ENCODE results near the gene PHYHD1.

PHYHD1 gene

DNA sequence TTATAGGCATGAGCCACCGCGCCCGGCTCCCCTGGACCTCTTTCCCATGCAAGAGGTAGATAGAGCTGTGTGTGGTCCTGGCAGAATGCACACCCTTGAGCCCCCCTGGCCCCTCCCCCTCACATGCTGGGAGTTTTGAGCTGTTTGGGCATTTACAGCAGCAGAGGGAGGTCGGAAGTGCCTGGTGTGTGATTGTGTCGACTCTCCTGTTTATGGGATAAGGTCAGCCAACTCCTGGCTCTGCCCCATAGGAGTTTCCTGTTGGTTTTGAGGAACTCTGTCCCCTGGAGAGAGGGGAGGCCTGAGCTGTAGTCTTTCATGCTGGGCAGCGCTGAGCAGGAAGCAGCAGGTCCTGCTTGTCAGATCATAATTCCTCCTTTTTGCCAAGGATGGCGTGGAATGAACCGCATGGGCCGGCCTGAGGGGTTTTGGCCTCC, 32.9 kb upstream of the PHYHD1 start:
- Histone ChIP-seq H3K9me3 (ENCODE audit: control insufficient read depth, low read length) (no peaks in the 10 kb centered on the region), H3K4me1 (ENCODE audit: control insufficient read depth, insufficient read depth, low read length) (peaks cover 9% of the 10 kb centered on the region), H3K27ac (ENCODE audit: insufficient read depth, low read depth, low read length, poor library complexity, severe bottlenecking) (no peak overlapping the region), H3K4me3 (ENCODE audit: insufficient read depth, low read depth, low read length) (no peak overlapping the region), H3K36me3 (ENCODE audit: control insufficient read depth, insufficient read depth, low read length) (peaks cover 23% of the 10 kb centered on the region), H3K27me3 (ENCODE audit: control insufficient read depth, insufficient read depth, low read length, poor library complexity, severe bottlenecking) (no peaks in the 10 kb centered on the region)
- 21 to 24% methylated on average over 9 of the region's 9 CpGs for WGBS, 2 experiments

DNA sequence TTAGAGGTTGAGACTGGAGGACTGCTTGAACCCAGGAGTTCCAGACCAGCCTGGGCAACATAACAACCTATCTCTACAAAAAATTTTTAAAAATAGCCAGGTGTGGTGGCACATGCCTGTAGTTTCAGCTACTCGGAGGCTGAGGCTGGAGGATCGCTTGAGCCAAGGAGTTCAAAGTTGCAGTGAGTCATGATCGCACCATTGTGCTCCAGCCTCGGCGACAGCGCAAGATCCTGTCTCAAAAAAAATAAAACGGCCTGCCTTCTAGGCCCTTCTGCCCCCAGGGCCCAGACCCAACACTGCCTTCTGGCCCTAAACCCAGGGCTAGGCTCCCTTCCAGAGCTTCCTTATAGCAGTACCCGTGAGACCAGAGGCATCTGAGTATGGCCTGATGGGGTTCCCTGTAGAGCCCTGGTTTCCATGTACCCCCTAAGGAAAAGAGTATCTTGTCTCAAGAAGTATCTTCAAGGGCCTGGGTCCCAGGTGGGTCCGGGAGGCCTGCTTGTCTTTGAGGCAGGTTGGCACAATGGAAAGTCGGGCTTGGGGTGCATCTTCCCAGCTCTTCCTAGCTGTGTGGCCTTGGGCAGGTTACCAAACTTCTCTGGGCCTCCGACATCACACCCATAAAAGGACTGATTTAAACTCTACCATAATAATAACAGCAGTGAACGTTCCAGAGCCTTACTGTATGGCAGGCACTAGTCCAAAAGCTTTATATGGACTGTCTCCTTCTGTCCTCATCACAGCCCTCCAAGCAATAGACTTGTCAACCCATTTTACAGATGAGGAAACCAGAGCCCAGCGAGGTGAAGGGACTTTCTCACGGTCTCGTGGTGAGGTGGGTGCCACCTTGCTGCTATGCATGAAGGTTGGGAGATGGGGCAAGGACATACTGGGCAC, 29.2 kb upstream of the PHYHD1 start:
- no peaks in the 10 kb centered on the region for H3K9me3 ChIP-seq (ENCODE audit: control insufficient read depth, low read length)
- peaks cover 8% of the 10 kb centered on the region for H3K4me1 ChIP-seq (ENCODE audit: control insufficient read depth, insufficient read depth, low read length)
- H3K27ac ChIP-seq (ENCODE audit: insufficient read depth, low read depth, low read length, poor library complexity, severe bottlenecking): no peak overlapping the region
- no peak overlapping the region for H3K4me3 ChIP-seq (ENCODE audit: insufficient read depth, low read depth, low read length)
- H3K36me3 ChIP-seq (ENCODE audit: control insufficient read depth, insufficient read depth, low read length): peaks cover 18% of the 10 kb centered on the region
- H3K27me3 ChIP-seq (ENCODE audit: control insufficient read depth, insufficient read depth, low read length, poor library complexity, severe bottlenecking): no peaks in the 10 kb centered on the region
- WGBS, 2 experiments: 94% methylated on average over 15 of the region's 15 CpGs

DNA sequence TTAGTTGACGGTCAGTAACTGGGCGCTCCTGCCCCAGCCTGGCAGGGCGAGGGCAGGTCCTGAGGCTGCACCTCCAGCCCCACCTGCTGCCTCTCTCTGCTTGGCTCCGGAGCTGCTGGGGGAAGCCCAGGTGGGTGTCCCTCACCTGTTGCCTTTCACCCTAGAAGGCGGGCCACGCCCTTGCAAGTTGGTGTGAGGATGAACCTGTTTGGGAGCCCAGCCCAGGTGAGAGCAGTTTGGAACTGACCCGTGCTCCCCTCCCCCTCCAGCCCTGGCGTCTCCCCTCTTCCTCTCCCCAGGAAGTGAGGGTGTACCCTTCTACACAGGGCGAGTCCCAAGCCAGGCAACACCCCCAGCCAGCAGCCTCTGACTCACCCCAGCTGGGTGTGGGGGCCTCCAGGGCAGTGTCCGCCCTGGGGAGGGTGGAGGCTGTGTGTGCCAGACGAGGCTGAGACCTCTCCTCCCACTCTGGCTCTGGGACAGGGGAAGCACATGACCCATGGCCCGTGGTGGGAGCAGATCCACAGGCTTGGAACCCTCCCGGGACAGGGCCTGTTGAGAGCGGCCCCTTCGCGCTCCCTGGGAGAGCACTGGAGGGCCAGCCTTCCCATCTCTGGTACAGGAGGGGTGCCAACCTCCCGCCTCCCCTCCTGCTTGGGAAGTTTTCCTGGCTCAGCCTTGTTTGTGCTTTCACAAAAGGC, 28.4 kb upstream of the PHYHD1 start:
- Histone ChIP-seq H3K27me3 (ENCODE audit: control insufficient read depth, insufficient read depth, low read length, poor library complexity, severe bottlenecking) (no peaks in the 10 kb centered on the region), H3K4me3 (ENCODE audit: insufficient read depth, low read depth, low read length) (no peak overlapping the region), H3K4me1 (ENCODE audit: control insufficient read depth, insufficient read depth, low read length) (peaks cover 8% of the 10 kb centered on the region), H3K36me3 (ENCODE audit: control insufficient read depth, insufficient read depth, low read length) (peaks cover 13% of the 10 kb centered on the region), H3K9me3 (ENCODE audit: control insufficient read depth, low read length) (no peaks in the 10 kb centered on the region), H3K27ac (ENCODE audit: insufficient read depth, low read depth, low read length, poor library complexity, severe bottlenecking) (no peak overlapping the region)
- WGBS, 2 experiments: 91 to 93% methylated on average over 17 of the region's 17 CpGs

DNA sequence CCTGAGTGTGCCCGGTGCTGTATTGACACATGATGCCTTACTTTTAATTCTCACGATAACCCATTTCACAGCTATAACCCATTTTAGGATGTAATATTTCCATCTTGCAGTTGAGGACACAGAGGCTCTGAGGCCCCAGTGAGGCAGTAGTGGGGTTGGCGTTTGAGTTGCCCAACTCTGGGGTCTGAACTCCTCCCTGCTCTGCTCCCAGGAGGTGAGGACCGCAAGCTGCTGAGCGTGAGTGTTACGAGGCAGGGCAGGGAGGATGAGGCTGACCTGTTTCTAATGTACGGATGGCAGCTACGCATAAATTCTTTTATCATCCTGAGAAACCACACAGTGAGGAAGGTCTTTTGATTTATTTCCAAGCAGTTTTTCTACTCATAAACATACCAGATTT, 27.4 kb upstream of the PHYHD1 start:
- H3K4me1 ChIP-seq (ENCODE audit: control insufficient read depth, insufficient read depth, low read length): peaks cover 4% of the 10 kb centered on the region
- no peak overlapping the region for H3K27ac ChIP-seq (ENCODE audit: insufficient read depth, low read depth, low read length, poor library complexity, severe bottlenecking)
- 92% methylated on average over 8 of the region's 8 CpGs for WGBS, 2 experiments
- no peaks in the 10 kb centered on the region for H3K9me3 ChIP-seq (ENCODE audit: control insufficient read depth, low read length)
- peaks cover 13% of the 10 kb centered on the region for H3K36me3 ChIP-seq (ENCODE audit: control insufficient read depth, insufficient read depth, low read length)
- H3K27me3 ChIP-seq (ENCODE audit: control insufficient read depth, insufficient read depth, low read length, poor library complexity, severe bottlenecking): no peaks in the 10 kb centered on the region
- no peak overlapping the region for H3K4me3 ChIP-seq (ENCODE audit: insufficient read depth, low read depth, low read length)

DNA sequence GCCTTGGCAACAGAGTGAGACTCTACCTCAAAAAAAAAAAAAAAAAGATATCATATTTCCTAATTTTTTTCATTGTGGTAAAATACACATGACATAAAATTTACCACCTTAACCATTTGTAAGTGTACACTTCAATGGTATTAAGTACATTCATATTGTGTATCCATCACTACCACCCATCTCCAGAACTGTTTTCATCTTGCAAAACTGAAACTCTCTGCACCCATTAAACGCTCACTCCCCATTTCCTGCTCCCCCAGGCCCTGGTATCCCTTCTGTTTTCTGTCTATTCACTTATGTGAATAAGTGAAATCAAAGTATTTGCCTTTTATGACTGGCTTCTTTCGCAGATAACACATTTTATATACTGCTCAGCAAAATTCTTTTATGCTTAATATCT, 26.0 kb upstream of the PHYHD1 start:
- 80 to 94% methylated on average over 2 of the region's 2 CpGs for WGBS, 2 experiments
- Histone ChIP-seq H3K9me3 (ENCODE audit: control insufficient read depth, low read length) (no peaks in the 10 kb centered on the region), H3K4me3 (ENCODE audit: insufficient read depth, low read depth, low read length) (no peak overlapping the region), H3K27ac (ENCODE audit: insufficient read depth, low read depth, low read length, poor library complexity, severe bottlenecking) (no peak overlapping the region), H3K4me1 (ENCODE audit: control insufficient read depth, insufficient read depth, low read length) (peaks cover 4% of the 10 kb centered on the region), H3K27me3 (ENCODE audit: control insufficient read depth, insufficient read depth, low read length, poor library complexity, severe bottlenecking) (no peaks in the 10 kb centered on the region), H3K36me3 (ENCODE audit: control insufficient read depth, insufficient read depth, low read length) (peaks cover 10% of the 10 kb centered on the region)

DNA sequence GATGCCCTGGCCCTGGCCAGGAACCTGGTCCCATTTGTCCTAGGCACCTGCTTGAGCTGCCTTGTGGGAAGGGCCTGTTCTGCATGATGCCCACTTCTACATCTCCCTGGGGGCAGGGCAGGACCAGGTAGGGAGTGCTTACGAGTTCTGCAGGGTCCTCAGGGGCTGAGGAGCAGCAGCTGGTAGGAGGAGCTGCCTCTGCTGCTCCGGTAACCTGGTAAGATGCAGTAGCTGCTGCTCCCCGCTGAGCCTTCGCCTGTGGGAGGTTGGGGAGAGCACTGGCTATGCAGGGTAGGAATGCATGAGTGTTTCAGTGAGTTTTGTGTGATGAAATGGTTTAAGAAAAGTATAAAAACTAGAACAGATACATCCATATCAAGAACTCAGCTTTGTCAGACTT, 25.2 kb upstream of the PHYHD1 start:
- no peak overlapping the region for H3K27ac ChIP-seq (ENCODE audit: insufficient read depth, low read depth, low read length, poor library complexity, severe bottlenecking)
- H3K4me3 ChIP-seq (ENCODE audit: insufficient read depth, low read depth, low read length): no peak overlapping the region
- H3K9me3 ChIP-seq (ENCODE audit: control insufficient read depth, low read length): no peaks in the 10 kb centered on the region
- WGBS, 2 experiments: 17 to 30% methylated on average over 4 of the region's 4 CpGs
- H3K36me3 ChIP-seq (ENCODE audit: control insufficient read depth, insufficient read depth, low read length): peaks cover 10% of the 10 kb centered on the region
- peaks cover 4% of the 10 kb centered on the region for H3K4me1 ChIP-seq (ENCODE audit: control insufficient read depth, insufficient read depth, low read length)
- no peaks in the 10 kb centered on the region for H3K27me3 ChIP-seq (ENCODE audit: control insufficient read depth, insufficient read depth, low read length, poor library complexity, severe bottlenecking)

DNA sequence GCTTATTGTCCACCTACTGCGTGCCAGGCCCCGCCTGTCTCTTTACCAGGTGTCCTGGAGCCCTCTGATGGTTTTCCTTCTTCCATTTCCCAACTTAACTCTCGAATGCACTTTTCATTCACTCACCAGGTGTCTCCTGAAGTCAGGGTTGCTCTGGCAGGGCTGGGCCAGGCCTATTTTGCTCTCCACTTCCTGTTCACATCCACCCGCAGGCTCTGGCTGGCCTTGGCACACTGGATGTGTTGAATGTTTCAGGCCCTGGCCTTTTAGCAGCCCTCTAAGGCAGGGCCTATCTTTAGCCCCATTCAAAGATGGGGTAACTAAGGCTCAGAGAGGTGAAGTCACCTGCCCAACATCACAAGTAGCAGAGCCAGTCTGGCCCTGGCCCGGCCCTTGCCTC, 22.4 kb upstream of the PHYHD1 start:
- Histone ChIP-seq H3K36me3 (ENCODE audit: control insufficient read depth, insufficient read depth, low read length) (no peaks in the 10 kb centered on the region), H3K27me3 (ENCODE audit: control insufficient read depth, insufficient read depth, low read length, poor library complexity, severe bottlenecking) (no peaks in the 10 kb centered on the region), H3K4me3 (ENCODE audit: insufficient read depth, low read depth, low read length) (no peak overlapping the region), H3K27ac (ENCODE audit: insufficient read depth, low read depth, low read length, poor library complexity, severe bottlenecking) (no peak overlapping the region), H3K4me1 (ENCODE audit: control insufficient read depth, insufficient read depth, low read length) (peaks cover 4% of the 10 kb centered on the region), H3K9me3 (ENCODE audit: control insufficient read depth, low read length) (no peaks in the 10 kb centered on the region)
- WGBS, 2 experiments: 91 to 95% methylated on average over 5 of the region's 5 CpGs

DNA sequence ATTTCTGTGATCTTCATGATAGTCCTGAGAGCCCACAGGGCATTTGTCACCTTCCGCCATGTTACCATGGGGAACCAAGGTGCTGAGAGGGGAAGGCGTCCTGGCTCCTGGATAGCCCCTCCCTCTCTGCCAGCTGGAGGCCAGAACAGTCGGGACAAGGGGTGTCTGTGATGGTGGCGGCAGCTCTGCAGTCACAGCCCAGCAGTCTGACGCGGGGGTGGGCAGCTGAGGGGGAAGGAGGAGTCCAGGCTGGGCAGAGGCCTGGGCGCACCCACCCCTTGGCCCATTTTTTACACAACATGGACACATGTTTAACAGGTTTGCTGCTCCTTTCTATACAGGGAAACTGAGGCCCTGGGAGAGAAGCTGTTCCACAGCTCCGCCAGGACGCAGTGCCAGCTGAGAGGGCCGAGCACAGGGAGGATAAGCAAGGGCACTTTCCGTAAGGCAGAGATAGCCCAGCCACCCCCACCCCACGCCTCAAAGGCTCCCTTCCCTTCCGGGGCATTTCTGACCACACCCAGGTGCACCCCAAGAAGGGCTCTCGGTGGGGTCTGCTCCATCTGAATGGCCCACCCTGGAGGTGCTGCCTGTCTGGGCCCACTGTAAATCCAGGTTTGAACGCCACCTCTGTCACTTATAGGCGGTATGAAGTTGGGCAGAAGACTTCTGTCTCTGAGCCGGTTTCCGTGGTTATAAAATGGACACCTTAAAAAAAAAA, 21.8 kb upstream of the PHYHD1 start:
- H3K27ac ChIP-seq (ENCODE audit: insufficient read depth, low read depth, low read length, poor library complexity, severe bottlenecking): no peak overlapping the region
- H3K36me3 ChIP-seq (ENCODE audit: control insufficient read depth, insufficient read depth, low read length): no peaks in the 10 kb centered on the region
- no peaks in the 10 kb centered on the region for H3K9me3 ChIP-seq (ENCODE audit: control insufficient read depth, low read length)
- H3K4me3 ChIP-seq (ENCODE audit: insufficient read depth, low read depth, low read length): no peak overlapping the region
- WGBS, 2 experiments: 94 to 97% methylated on average over 18 of the region's 18 CpGs
- H3K27me3 ChIP-seq (ENCODE audit: control insufficient read depth, insufficient read depth, low read length, poor library complexity, severe bottlenecking): no peaks in the 10 kb centered on the region
- H3K4me1 ChIP-seq (ENCODE audit: control insufficient read depth, insufficient read depth, low read length): peaks cover 4% of the 10 kb centered on the region

DNA sequence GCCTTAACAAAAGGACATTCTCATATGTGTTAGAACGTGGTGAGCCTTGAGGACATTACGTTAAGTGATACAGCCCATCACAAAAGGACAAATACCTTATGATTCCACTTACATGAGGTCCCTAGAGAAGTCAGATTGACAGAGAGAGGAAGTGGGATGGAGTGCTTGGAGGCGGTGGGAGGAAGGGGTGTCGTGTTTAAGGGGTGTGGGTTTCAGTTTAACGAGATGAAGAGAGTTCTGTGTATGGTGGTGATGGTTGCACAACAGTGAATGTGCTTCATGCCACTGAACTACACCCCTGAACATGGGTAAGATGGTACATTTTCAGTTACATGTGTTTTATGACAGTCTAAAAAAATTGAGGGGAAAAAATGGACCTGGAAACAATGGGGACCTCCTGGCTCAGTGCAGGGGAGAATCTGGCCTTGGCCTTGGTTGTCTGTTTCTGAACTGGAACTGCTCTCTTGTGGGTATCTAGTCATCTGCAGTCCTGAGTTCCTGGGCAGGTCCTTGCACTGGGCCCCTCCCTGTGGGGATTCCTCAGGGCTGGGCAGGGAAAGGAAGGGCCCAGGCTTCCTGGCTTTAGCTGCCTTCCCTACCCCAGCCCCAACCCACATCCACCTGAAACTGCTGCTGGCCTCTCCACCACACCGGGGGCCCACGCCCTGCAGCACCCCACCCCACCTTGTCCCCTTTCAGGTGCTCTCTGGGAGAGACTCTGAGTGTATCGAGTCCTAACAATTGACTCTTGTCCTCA, 21.0 kb upstream of the PHYHD1 start:
- Histone ChIP-seq H3K27ac (ENCODE audit: insufficient read depth, low read depth, low read length, poor library complexity, severe bottlenecking) (no peak overlapping the region), H3K9me3 (ENCODE audit: control insufficient read depth, low read length) (no peaks in the 10 kb centered on the region), H3K36me3 (ENCODE audit: control insufficient read depth, insufficient read depth, low read length) (no peaks in the 10 kb centered on the region), H3K4me1 (ENCODE audit: control insufficient read depth, insufficient read depth, low read length) (peaks cover 4% of the 10 kb centered on the region), H3K4me3 (ENCODE audit: insufficient read depth, low read depth, low read length) (no peak overlapping the region), H3K27me3 (ENCODE audit: control insufficient read depth, insufficient read depth, low read length, poor library complexity, severe bottlenecking) (no peaks in the 10 kb centered on the region)
- 94 to 95% methylated on average over 8 of the region's 8 CpGs for WGBS, 2 experiments
